D721Med (cell line): ENCODE measurements around the gene C1RL.

ENCODE experiments used
- DNase-seq: peaks from one replicate; pipeline ENCODE4 v3.0.0; 2011; ENCODE audit warnings: low spot score; ENCODE audit not compliant: insufficient read length
- FAIRE-seq: peaks from 2 replicates; lab custom pipeline; 2011; peaks lifted over from hg19 to GRCh38; lab: Jason Lieb, UNC
- TF ChIP-seq, protein P1 (sequence below): IDR thresholded peaks from 2 replicates; pipeline ENCODE4 v1.5.1; 2012; ENCODE audit warnings: mild to moderate bottlenecking, control low read depth; ENCODE audit not compliant: insufficient read depth; ENCODE audit errors: missing control alignments

Gene C1RL

DNA sequence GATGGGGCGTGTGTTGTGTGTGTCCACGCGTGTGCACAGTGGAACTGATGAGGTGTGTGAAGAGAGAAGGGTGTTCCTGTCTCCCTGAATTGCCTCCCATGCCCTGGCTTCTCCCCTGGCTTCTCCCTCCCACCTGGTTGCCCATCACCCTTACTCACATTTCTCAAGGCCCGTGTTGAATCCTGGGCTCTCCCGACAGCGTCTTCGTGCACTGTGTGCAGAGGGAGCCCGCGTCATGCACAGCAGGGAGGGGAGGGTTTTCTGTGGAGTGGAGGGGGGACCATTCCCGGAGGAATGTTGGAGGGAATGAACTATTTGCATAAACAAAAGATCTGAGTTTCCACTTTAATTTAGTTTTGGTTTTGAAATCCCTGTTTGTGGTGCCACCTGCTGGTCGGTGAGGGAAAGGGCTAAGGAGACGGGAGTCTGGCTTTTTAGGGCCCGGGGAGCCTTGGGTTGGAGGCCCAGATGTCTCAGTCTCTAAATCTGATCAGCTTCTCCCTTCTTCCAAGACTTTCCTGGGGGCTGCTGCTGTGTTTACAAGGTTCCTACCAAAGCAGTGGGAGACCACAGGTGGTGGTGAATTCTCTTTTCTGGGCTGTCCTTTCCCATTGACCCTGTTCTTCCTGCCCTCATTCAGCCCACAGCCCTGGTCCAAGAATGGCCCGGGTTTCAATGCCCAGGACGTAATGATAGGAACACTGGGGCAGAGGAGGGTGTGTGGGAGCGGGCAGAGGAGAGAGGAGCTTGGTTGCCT, 16.6 kb downstream of the C1RL start, which contains the start of gene C1R:
Gene C1R (minus strand): TSS at position 217 of the 757 bp plus-strand sequence. CDS start 57 bp downstream, at position 160.
- FAIRE-seq (no peak), DNase-seq (peak; percentile 43)
- TF ChIP-seq, protein P1, sequence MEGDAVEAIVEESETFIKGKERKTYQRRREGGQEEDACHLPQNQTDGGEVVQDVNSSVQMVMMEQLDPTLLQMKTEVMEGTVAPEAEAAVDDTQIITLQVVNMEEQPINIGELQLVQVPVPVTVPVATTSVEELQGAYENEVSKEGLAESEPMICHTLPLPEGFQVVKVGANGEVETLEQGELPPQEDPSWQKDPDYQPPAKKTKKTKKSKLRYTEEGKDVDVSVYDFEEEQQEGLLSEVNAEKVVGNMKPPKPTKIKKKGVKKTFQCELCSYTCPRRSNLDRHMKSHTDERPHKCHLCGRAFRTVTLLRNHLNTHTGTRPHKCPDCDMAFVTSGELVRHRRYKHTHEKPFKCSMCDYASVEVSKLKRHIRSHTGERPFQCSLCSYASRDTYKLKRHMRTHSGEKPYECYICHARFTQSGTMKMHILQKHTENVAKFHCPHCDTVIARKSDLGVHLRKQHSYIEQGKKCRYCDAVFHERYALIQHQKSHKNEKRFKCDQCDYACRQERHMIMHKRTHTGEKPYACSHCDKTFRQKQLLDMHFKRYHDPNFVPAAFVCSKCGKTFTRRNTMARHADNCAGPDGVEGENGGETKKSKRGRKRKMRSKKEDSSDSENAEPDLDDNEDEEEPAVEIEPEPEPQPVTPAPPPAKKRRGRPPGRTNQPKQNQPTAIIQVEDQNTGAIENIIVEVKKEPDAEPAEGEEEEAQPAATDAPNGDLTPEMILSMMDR = peak; percentile 91

DNA sequence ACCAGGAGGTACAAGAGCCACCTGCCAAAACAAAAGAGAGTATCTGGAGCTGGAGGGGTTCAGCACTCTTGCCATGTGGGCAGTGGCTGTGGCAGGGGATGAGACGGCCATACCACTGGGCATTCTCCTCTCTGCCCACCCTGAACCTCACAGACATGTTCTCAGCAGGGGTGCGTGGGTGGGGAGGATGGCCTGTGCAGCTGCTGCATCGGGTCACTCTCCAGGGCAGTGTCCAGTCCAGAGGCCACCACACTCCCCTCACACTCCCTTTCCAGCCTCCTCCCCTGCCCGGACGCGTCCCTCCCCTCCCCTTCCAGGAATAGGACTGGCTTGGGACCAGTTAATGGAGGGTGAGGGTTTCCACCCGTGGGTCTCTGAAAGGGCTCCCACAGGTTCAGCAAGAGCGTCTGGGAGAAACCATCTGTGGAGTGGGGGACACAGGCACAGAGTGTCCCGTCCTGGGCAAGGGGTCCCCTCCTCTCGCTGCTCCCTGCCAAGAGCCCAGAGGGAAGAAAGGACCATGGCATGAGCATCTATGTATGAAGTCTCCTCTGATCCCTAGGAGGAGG, 17.3 kb downstream of the C1RL start:
- DNase-seq (no peak), FAIRE-seq (no peak)
- TF ChIP-seq, protein P1 = no peak

DNA sequence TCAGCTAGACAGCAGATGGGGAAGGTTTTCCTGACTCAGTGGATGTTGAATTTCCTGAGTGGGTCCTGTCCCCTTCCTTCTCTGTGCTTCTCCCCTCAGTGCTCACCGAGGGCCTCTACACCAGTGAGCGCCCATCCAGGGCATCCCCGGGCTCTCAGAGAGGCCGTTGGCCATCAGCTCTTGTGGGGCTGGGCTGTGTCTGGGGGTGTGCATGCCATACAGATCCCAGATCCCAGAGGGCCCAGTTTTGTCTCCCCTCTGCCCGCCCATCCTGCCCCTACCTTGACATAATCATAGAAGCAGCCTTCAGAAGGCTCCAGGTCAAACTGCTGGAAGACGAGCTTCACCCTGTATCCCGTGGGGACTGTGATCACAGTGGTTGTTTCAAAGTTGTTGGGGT, 17.8 kb downstream of the C1RL start:
- DNase-seq (no peak), FAIRE-seq (no peak)
- TF ChIP-seq, protein P1 = no peak

DNA sequence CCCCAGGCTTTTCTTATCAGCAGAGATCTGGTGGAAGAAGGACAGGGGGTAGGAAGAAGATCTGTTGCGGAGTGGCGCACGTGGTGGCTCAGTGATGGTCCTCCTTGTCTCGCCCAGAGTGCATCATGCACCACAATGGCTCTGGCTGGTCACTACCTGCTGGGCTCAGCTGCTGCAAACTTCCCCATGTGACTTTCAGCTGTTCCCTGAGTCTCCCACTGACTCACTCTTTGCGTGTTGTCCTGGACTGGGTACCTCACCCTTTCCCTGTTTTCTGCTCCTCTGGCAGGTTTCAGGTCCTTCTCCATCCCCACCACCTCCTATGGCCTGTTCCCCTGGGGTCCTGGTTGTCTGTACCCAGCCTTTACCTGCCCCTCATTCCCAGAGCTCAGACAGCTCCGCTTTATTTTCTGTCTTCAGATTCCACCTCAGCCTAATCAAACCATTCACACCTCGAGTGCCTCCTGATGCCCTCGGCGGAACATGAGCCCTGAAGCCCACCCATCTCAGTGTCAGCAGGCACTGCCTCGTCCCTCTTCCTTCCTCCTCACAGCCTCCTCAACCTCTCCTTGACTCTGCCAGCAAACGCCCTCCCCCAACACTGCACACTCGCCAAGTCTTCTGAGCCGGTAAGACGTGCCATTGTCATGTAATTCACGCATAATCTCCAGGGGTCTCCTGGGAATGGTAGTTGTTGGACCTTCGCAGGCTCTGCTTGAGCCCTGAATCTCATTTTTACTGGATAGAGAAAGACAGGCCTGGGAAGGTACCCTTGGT, 18.6 kb downstream of the C1RL start:
- DNase-seq (no peak), FAIRE-seq (no peak)
- TF ChIP-seq, protein P1 = no peak

DNA sequence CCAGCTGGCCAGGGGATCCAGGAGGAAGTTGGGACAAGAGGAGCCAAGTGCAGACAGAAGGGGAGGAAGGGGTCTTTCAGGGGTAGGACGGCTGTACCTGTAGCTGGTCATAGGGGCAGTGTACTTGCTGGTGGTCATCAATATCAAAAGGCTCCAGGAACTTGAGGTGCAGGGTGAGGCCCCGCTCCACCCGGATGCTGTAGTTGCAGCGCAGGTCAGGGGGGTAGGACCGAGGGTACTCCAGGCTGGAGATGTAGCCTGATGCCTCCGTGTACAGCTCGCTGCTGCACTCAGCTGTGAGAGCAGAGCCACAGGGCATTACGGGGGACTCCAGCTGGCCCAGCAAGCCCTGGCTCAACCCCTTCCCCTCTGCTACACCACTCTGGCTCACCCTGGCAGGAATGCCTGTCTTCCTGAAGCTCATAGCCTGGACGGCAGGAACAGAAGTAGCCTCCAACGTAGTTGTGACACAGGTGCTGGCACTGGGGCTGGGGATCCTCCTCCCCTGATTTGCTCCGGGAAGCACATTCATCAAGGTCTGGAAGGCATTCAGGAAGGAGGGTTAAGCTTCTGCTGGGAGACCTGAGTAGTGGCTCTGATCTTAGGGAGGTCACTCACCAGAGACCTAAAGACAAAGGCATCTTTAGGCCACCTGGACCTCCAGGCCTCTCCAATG, 19.7 kb downstream of the C1RL start:
- TF ChIP-seq, protein P1 = no peak
- FAIRE-seq = no peak

DNA sequence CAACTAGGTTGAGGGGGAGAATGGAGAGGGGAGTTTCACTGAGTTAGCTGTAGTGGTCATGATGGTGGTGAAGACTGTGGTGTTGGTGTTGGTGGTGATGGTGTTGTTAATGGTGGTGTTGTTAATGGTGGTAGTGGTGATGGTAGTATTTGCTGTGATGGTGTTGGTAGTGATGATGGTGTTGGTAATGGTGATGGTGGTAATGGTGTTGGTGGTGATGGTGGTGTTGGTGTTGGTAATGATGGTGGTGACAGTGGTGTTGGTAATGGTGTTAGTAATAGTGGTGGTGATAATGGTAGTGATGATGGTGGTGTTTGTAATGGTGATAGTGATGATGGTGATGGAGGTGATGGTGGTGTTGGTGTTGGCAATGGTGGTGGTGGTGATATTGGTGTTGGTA, 25.9 kb downstream of the C1RL start:
- TF ChIP-seq, protein P1 = no peak
- no peak for DNase-seq
- no peak for FAIRE-seq

More for the DNA sequence above, 19.7 kb downstream of the C1RL start:
- DNase-seq = no peak
